Measurements from ENCODE around the gene MCTP2. TPM values are rescaled to one million over a fixed set of nuclear protein-coding genes. Genes with fewer than 3 reads are reported as not detected.

MCTP2 gene
- total and polyA plus RNA-seq, 9 of the 15 experiments (the other 6 are each of a cell fraction or from before 2014, with no cell fraction given), result 0.07 TPM; not detected in 8

GRCh38 chr15:94335616-94336015 lies 104.3 kb downstream of the MCTP2 start (continued):
- TF ChIP-seq UBTF (IDR thresholded peaks at IDR 0.05; ENCODE audit: borderline replicate concordance in 1 of 2, low read depth in 2 of 2, low read length in 2 of 2) (no peak), CLOCK (CRISPR knock-in tag; IDR thresholded peaks at IDR 0.05; ENCODE audit: borderline replicate concordance) (no peak), EP400 (IDR thresholded peaks at IDR 0.05) (no peak)

GRCh38 chr15:94336817-94337467 lies 105.6 kb downstream of the MCTP2 start:
- FAIRE-seq (no peak), DNase-seq (ENCODE audit: extremely low read depth in 1 of 4, low spot score in 3 of 4) (no peak), ATAC-seq (no peak)
- Histone ChIP-seq H3K9me1 (ENCODE audit: control insufficient read depth, insufficient read depth, low read length) (no peaks in the 10 kb centered on the region), H2AFZ (ENCODE audit: low read depth, low read length) (no peak overlapping the region), H3K4me3 (no peak overlapping the region), H3K36me3 (ENCODE audit: control insufficient read depth, insufficient read depth, low read length) (no peaks in the 10 kb centered on the region), H3K27me3 (ENCODE audit: control insufficient read depth in 2 of 2, insufficient read depth in 2 of 2, low read length in 2 of 2) (no peaks in the 10 kb centered on the region), H3K27ac (ENCODE audit: extremely low read depth, low read depth, low read length) (no peak overlapping the region), H3K4me2 (ENCODE audit: insufficient read depth, low read length) (no peak overlapping the region), H3K4me1 (replicated peaks in 1 of 2; ENCODE audit: control insufficient read depth in 2 of 2, insufficient read depth in 2 of 2, low read length in 2 of 2) (no peaks in the 10 kb centered on the region), H3K9ac (ENCODE audit: insufficient read depth in 1 of 2, low read depth in 2 of 2, low read length in 2 of 2) (no peak overlapping the region), H4K20me1 (replicated peaks; ENCODE audit: control insufficient read depth, insufficient read depth, low read length) (no peaks in the 10 kb centered on the region), H3K9me3 (replicated peaks; ENCODE audit: control insufficient read depth, insufficient read depth, low read depth, low read length) (no peaks in the 10 kb centered on the region), H3K79me2 (ENCODE audit: control insufficient read depth, insufficient read depth, low read length) (no peaks in the 10 kb centered on the region)
- CTCF ChIA-PET (ENCODE audit: low intra/inter-chr PET ratio), result no interaction called here
- no TSS peak for BruUV-seq (replicated peaks)
- 2% methylated on average over 13 of the region's 13 CpGs for WGBS (ENCODE audit: insufficient coverage, low coverage, missing lambda C conversion rate)
- intact Hi-C loops (cut with micrococcal nuclease), result no loop called here
- POLR2A ChIA-PET, result no interaction called here
- in situ Hi-C loops (cut with MboI), result no loop called here
- TF ChIP-seq GTF2B (IDR thresholded peaks at IDR 0.05; ENCODE audit: extremely low read depth, insufficient read length) (no peak), ATF3 (IDR thresholded peaks at IDR 0.05) (no peak), ATF3 (CRISPR knock-in tag; conservative IDR thresholded peaks at IDR 0.05) (no peak), KLF6 (CRISPR knock-in tag; IDR thresholded peaks at IDR 0.05; ENCODE audit: borderline replicate concordance) (no peak), MTA1 (IDR thresholded peaks at IDR 0.05; ENCODE audit: borderline replicate concordance) (no peak), ZNF644 (tag; IDR thresholded peaks at IDR 0.05; ENCODE audit: low read depth) (no peak), NFXL1 (CRISPR knock-in tag; IDR thresholded peaks at IDR 0.05) (no peak), ZNF311 (CRISPR knock-in tag; IDR thresholded peaks at IDR 0.05) (no peak), ZBTB2 (IDR thresholded peaks at IDR 0.05) (no peak)

Data from K562 (cell line).